Mesenteric fat pad (tissue), 1 donor: ENCODE data around the gene EXO1. TPM values are rescaled to one million over a fixed set of nuclear protein-coding genes. Genes with fewer than 3 reads are reported as not detected.

Experiments used
- DNase-seq: peaks from one replicate; pipeline ENCODE4 v3.0.0-alpha.2; 2020; ENCODE audit warnings: low spot score
- total RNA-seq: library from RNA; stranded (reverse); fragmentation: NEBNext Ultra II Directional; extraction: Animal tissue kit (Norgen Biotek cat#: 25700); gene quantifications from one replicate; pipeline ENCODE4 v1.2.1, GENCODE V29; 2021
- donor health status: DM: yes; HTN: yes; CAD: no.

EXO1 gene
- total RNA-seq, 1 donor from 2014 or later: 0.48 TPM

DNA sequence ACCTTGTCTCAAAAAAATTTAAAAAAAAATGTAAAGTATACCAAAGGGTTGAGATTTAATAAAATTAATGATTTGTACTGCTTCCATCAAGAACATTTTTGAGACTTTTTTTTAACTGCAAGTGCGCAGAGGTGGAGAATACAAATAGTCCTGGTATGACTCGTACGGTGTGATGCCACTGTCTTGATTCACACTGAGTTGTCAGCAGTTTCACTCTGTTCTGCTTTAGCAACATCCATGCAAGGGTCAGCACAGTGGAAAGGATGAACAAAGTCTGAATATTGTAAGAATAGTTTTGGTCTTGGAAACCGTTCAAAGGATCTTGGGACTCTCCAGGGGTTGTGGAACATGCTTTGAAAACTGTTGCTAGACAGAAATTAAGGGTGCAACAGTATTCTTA, 40.2 kb downstream of the EXO1 start:
- DNase-seq: no peak

DNA sequence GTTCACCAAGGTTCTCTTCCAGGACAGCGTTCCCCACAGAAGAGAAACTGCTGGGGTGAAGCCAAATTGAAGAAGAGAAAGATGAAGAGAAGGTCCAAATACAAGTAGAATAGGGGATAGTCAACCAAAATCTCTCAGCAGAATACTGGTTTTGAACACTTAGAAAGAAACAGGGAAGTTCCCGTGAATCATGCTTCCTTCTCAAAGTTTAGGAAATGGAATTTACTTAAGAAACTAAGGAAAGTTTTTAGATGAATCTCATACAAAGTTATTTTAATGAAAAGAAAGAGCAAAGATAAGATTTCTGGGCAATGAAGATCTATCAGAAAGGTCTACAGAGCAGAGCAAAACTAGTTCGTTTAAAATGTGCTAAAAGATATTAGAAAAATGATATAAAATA, 43.3 kb downstream of the EXO1 start:
- no peak for DNase-seq

DNA sequence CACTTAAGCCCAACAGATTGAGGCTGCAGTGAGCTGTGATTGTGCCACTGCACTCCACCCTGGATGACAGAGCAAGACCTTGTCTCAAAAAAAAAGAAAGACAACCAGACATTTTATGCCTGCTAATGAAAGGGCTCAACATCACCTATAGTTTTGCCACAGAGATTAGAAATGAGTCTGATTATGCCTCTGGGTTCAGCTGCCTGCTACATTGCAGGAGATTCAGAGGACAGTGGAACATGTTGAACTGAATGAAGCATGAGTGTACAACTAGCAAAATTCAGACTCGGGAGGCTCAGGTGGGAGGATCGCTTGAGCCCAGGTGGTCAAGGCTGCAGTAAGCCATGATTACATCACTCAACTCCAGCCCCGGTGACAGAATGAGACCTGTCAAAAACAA, 46.0 kb downstream of the EXO1 start:
- DNase-seq: no peak

DNA sequence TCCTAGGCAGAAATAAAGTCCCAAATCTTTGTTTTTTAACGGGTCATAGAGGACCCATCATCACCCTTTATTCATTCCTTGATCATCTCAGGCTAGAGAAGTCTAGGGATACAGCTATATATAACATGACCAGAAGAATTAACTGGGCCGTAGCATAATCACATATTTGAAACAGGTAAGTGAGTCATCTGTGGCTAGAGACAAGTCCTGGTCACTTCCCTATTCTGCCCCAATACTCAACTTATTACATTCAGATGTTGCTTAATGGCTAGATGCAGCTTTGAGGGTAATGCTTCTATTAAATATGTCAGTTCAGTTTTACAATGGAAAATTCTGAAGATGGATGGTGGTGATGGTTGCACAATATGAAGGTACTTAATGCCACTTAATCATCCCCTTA, 47.0 kb downstream of the EXO1 start:
- no peak for DNase-seq

DNA sequence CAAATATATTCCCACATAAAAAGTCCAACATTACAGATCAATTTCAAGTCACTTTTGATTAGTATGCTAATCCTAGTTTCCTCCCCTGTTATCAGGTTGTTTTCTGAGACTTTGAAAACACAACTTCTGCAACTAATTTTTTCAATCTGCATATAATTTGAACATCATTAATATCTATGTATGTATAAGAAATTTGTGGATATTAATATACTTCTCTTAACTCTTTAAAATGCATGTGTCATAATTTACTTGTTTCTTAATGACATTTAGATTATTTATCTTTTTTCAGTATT, 48.6 kb downstream of the EXO1 start:
- no peak for DNase-seq

DNA sequence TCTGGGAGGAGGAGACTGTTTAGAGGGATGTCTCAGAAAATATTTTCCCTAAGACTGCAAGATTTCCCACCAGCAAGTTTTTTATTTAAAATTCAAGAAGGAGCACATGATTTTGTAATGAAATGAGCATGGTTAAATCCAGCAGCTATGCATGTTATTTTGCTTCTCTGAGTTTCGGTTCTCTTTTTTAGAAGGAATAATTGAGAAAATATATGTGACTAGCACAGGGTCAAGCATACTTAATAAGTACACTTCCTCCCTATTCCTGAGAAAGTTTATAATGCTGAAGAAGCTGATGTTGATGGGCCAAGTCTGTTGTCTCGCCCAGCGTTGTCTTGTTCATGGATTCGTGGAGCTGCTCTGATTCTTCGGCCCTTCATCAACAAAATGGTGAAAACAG, 51.2 kb downstream of the EXO1 start:
- DNase-seq: no peak

DNA sequence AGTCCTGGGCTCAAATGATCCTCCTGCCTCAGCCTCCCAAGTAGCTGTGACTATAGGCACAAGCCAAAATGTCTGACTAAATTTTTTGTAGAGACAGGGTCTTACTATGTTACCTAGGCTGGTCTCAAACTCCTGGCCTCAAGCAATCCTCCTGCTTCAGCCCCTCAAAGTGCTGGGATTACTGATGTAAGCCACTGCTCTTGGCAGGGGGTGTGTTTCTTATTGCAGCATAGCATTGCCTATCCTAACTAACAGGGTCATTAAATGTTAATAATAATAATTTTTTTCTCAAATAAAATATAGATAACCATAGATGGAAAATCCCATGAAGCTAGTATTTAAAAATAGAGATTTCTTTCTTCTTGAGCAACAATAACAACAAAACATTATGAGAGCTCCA, 52.4 kb downstream of the EXO1 start:
- DNase-seq: no peak

DNA sequence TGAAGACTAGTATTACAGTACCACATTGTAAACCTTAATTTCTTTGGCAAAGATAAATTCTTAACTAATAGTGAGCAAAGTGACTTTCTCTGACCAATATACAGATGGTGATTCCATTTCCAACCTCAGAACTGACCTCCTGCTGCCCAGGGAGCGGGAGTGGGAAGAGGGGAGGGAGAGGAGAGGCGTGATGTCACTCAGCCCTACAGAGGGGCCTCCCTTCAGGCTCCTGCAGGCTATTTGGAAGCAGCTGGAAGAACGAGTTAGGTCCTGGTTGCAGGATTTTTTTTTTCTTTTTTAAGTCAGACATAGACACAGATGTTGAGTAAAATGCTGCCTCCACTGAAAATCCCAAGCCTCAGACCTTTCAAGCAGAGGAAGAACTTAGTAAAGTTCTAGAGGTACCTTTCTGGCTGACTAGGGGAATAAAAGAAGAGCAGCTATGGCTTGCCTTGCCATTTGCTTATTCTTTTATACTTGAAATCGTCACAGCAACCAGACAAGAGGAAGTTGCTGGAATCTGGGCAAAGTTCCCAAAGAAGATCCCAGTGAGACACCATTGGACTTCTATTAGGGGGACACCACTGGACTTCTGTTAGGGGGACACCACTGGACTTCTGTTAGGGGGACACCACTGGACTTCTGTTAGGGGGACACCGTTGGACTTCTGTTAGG, 54.5 kb downstream of the EXO1 start:
- DNase-seq: no peak

DNA sequence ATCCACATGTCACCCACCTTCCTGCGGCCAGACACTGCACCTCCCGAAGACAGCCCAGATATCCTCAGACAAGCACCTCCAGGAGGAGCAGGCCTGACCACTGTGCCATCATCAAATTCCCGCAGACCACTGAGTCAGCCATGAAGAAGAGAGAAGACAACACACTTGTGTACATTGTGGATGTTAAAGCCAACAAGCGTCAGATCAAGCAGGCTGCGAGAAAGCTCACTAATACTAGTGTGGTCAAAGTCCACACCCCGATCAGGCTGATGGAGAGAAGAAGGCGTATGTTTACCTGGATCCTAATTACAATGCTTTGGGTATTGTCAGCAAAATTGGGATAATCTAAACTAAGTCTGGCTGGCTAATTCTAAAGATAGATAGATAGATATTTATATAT, 68.2 kb downstream of the EXO1 start:
- no peak for DNase-seq

DNA sequence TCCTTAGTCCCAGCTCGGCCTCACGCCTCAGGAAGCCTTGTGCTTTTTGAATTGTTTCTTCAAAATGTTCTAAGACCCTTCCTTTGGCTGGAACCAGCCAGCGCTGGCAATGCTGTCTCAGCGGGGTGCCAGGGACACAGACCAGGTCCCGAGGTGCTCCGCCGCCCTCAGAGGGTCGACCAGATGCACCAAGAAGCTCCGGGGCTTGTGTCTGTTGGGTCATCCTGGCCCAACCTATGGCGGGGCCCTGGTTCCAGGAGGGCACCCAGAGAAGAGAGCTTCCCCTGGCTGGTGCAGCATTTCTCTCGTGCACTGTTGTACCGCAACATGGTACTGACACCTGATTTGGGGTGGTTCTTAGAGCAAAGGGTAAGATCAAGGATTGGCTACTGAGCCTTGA, 69.5 kb downstream of the EXO1 start:
- DNase-seq: no peak

DNA sequence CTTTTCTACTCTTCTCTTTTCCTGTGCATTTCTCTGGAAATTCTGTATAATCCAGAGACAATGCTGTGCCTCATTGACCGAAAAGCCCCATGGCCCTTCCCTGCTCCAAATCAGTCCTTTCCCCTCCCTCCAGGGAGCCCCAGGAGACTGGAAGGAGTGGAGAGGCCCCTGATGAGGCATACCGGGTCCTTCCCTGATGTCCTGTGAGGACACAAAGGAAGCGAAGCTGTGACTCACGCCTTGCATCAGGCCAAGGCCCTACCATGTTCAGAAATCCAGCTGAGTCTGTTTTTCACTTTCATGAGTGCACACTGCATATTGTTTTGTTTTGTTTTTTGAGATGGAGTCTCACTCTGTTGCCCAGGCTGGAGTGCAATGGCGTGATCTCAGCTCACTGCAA, 70.9 kb downstream of the EXO1 start:
- no peak for DNase-seq

DNA sequence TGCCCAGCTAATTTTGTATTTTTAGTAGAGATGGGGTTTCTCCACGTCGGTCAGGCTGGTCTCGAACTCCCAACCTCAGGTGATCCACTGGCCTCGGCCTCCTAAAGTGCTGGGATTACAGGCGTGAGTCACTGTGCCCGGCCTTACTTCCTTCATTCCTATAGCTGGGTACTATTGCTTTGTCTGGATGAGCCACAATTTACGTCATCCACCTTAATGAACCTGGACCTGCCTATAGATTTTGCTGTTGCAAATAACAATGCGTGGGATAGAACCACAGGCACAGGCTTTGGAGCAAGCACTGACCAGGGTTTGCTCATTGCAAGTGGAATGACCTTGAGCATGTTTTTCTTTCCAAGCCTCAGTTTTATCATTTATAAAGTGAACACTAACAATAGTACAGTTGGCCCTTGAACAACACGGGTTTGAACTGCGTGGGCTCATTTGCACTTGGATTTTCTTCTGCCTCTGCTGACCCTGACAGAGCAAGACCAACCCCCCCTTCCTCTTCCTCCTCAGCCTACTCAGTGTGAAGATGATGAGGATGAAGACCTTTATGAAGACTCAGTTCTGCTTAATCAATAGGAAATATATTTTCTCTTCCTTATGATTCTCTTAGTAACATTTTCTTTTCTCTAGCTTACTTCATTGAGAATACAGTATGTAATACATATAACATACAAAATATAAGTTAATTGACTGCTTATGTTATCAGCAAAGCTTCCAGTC, 76.2 kb downstream of the EXO1 start:
- peak; percentile 11 for DNase-seq

DNA sequence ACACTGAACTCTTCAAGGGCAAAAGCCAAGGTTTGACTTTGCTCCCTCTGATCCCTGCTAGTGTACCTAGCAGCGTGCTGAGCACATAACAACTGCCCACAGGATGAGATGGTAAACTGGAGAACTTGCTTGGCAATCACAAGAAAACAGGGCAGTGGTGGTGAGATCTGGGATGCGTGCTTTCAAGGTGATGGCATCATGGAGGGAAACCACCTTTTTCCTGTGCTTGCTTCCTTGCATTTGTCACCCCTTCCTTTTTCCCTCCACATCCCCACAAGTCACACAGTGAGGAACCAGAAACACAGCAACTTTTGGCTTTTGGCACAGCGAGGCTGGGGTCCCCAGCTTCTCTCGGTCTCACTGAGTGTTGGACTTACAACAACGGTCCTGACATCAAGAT, 78.1 kb downstream of the EXO1 start:
- peak; percentile 39 for DNase-seq

DNA sequence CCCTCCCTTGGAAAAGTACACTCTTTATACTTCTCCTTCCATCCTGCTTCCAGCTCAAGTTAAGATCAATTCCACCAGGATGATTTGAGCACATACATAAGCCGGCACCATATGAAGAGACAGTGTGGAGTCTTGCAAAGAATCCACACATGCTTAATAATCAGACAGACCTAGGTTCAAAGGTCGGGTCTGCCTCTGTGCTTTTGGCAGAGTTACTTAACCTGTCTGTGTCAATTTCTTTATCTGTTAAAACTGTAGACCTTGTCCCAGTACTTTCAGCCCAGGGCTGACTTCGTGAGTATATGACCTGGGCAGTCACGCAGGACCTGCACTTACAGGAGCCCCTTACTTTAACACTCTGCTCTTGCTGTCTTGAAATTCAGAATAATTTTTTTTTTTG, 79.3 kb downstream of the EXO1 start:
- DNase-seq: no peak

DNA sequence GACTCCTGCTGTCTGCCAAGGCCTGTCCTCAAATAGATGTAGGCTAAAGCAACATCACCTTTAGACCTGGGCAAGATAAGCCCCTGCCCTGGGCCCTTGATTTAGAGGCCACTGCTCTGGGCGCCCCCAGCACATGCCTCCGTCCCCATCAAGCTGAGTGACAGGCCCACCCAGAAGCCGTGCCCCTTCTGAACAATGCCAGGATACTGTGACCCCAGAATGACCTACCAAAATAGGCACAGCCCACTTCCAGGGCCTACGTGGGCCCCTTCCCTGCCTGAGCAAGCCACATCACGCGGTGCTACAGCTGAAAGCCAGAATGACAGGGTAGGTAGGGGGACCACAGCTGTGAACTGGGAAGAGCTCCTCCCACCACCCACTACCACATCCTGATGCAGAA, 84.8 kb downstream of the EXO1 start:
- no peak for DNase-seq

DNA sequence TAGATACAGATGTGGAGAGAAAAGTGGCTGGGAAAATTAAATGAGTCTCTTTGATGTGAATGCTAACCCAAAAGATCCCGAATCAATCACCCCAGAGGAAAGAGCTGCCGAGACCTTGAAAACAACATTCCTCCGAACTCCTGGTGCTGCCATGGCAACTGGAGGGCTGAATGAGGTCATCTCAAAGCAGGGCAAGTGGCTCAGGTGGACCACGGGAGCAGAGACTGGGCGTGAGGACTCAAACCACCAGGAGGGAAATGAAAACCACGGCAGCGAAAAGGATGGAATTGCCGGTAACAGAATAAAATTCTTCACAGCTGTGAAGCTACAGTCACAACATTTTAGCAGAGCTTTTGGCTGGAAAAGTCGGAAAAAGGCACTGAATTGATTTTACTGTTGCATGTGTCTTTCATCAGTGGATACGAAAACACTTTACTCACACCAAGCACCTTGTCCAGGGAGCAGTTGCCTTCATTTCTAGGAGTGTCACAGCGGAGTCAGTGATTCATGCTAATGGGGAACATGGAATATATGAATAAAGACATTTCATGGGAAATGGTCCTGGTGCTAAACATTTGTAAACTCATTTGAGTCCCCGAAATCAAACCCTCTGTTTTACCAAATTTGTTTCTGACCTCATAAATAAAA, 86.3 kb downstream of the EXO1 start:
- DNase-seq: no peak

DNA sequence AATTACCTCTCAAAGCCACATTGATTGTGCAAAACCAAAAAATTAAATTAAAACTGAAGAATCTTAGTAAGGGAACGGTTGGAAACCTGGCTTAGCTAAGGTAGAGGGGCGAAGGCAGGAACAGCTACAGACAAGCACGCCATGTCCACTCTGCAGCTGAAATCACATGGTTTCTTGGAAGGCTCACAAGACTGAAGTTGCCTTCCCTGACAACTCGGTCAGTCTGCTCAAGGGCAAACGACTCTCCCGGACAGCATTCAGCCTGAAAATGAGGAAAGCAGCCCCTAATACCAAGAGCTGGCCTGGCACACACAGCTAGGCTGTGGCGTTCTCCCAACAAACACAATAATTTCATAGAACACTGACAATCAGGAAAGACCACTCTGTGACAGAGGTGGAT, 86.9 kb downstream of the EXO1 start:
- no peak for DNase-seq

Other genes with a start within 250 kb of the EXO1 start
- 8.0 TPM for gene CHML, start 207.8 kb upstream of the EXO1 start, total RNA-seq
- 10.5 TPM for gene OPN3, start 207.8 kb upstream of the EXO1 start, total RNA-seq
- not detected for gene WDR64, start 195.9 kb upstream of the EXO1 start, total RNA-seq
- gene BECN2, start 109.6 kb downstream of the EXO1 start, total RNA-seq: not detected
- gene MAP1LC3C, start 150.9 kb downstream of the EXO1 start, total RNA-seq: 9.8 TPM